Measurements from ENCODE around the gene FBN1. TPM values are rescaled to one million over a fixed set of nuclear protein-coding genes. Genes with fewer than 3 reads are reported as not detected.

FBN1 gene
- total RNA-seq, 1 donor from 2014 or later, result 164 TPM

- Histone ChIP-seq H3K9me3 (no peaks in the 10 kb centered on the region), H3K4me3 (peak overlapping the region; percentile 87 to 88), H3K27ac (peak overlapping the region; percentile 96 to 97), H3K27me3 (no peaks in the 10 kb centered on the region), H3K36me3 (no peaks in the 10 kb centered on the region), H3K4me1 (peaks cover 0 to 24% of the 10 kb centered on the region in 2 donors)
- TF ChIP-seq, protein P1, sequence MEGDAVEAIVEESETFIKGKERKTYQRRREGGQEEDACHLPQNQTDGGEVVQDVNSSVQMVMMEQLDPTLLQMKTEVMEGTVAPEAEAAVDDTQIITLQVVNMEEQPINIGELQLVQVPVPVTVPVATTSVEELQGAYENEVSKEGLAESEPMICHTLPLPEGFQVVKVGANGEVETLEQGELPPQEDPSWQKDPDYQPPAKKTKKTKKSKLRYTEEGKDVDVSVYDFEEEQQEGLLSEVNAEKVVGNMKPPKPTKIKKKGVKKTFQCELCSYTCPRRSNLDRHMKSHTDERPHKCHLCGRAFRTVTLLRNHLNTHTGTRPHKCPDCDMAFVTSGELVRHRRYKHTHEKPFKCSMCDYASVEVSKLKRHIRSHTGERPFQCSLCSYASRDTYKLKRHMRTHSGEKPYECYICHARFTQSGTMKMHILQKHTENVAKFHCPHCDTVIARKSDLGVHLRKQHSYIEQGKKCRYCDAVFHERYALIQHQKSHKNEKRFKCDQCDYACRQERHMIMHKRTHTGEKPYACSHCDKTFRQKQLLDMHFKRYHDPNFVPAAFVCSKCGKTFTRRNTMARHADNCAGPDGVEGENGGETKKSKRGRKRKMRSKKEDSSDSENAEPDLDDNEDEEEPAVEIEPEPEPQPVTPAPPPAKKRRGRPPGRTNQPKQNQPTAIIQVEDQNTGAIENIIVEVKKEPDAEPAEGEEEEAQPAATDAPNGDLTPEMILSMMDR (IDR thresholded peaks at IDR 0.05), result no peak
- intact Hi-C loops (cut with DNase I), result loop anchor here (2.0 to 10.0 kb wide), 4 partner anchors 87 to 289 kb away; no protein-coding TSS in a partner anchor
- DNase-seq (ENCODE audit: low spot score in 2 of 2), result no peak
Observed at GRCh38 chr15:48643776-48644466, 1.6 kb downstream of the FBN1 start.

GRCh38 chr15:48643206-48643605 is 2.3 kb downstream of the FBN1 start:
- H3K4me1 ChIP-seq, result peaks cover 0 to 28% of the 10 kb centered on the region in 2 donors
- peak overlapping the region; percentile 87 to 88 for H3K4me3 ChIP-seq
- intact Hi-C loops (cut with DNase I), result loop anchor here (5.0 to 10.0 kb wide), 3 partner anchors 86 to 288 kb away; no protein-coding TSS in a partner anchor

GRCh38 chr15:48642795-48643194 is 2.7 kb downstream of the FBN1 start:
- no peaks in the 10 kb centered on the region for H3K36me3 ChIP-seq
- TF ChIP-seq, protein P1 (IDR thresholded peaks at IDR 0.05), result no peak
- H3K4me1 ChIP-seq, result peaks cover 0 to 28% of the 10 kb centered on the region in 2 donors
- intact Hi-C loops (cut with DNase I), result loop anchor here (5.0 to 10.0 kb wide), 3 partner anchors 85 to 288 kb away; no protein-coding TSS in a partner anchor
- H3K4me3 ChIP-seq, result peak overlapping the region; percentile 87 to 88
- H3K27ac ChIP-seq, result peak overlapping the region; percentile 96 to 97
- H3K27me3 ChIP-seq, result no peaks in the 10 kb centered on the region
- no peaks in the 10 kb centered on the region for H3K9me3 ChIP-seq
- DNase-seq (ENCODE audit: low spot score in 2 of 2), result no peak

More at GRCh38 chr15:48643206-48643605, 2.3 kb downstream of the FBN1 start:
- TF ChIP-seq, protein P1 (IDR thresholded peaks at IDR 0.05), result no peak
- Histone ChIP-seq H3K36me3 (no peaks in the 10 kb centered on the region), H3K27me3 (no peaks in the 10 kb centered on the region), H3K27ac (peak overlapping the region; percentile 96 to 97), H3K9me3 (no peaks in the 10 kb centered on the region)
- no peak for DNase-seq (ENCODE audit: low spot score in 2 of 2)

DNA sequence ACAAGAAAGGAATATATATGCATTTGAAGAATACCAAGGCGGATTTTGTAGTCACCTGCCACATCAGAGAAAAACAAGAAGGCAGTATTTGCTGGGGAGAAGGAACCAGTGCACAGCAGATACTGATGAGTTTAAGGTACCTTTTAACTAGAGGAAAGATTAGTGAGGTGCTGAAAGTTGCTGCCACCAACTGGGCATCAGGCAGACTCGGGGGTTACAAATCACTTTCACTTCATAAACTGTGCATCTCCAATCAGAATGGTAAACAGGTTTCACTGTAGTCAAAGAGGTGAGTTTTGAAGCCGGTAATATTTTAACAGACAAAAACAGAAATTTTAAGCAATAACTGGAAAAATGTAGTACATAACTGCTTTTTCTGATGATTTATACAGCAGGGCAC is 4.1 kb downstream of the FBN1 start:
- TF ChIP-seq, protein P1 (IDR thresholded peaks at IDR 0.05), result peak in 2 of 3 experiments; percentile 26 to 45
- Histone ChIP-seq H3K36me3 (no peaks in the 10 kb centered on the region), H3K27ac (peak overlapping the region; percentile 96 to 97), H3K4me3 (peak overlapping the region; percentile 41 to 87), H3K9me3 (no peaks in the 10 kb centered on the region), H3K4me1 (peaks cover 0 to 28% of the 10 kb centered on the region in 2 donors), H3K27me3 (no peaks in the 10 kb centered on the region)
- intact Hi-C loops (cut with DNase I), result loop anchor here (5.0 to 10.0 kb wide), 3 partner anchors 84 to 287 kb away; no protein-coding TSS in a partner anchor
- no peak for DNase-seq (ENCODE audit: low spot score in 2 of 2)

DNA sequence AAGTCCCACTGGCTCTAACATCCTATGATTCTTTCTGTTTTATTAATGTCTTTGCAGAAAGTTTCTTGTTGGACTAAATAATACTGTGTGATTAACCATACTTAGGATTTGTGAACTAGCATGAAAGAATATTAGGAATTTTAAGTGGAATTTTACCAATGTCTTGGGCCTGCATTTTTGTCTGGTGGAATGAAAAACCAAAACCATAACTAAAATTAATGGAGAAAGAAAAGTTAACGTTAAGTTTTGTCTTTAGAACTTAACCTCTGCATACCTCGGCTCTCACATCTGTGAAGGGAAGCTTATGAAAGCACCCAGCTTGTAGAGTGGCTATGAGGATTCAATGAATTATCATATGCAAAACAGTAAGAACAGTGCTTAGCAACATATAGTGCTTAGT is 6.5 kb downstream of the FBN1 start:
- TF ChIP-seq, protein P1 (IDR thresholded peaks at IDR 0.05), result no peak
- no peaks in the 10 kb centered on the region for H3K27me3 ChIP-seq
- no peaks in the 10 kb centered on the region for H3K36me3 ChIP-seq
- no peak for DNase-seq (ENCODE audit: low spot score in 2 of 2)
- H3K4me1 ChIP-seq, result peaks cover 0 to 43% of the 10 kb centered on the region in 2 donors
- intact Hi-C loops (cut with DNase I), result no loop called here
- H3K9me3 ChIP-seq, result no peaks in the 10 kb centered on the region
- H3K27ac ChIP-seq, result peak overlapping the region; percentile 17 to 24
- H3K4me3 ChIP-seq, result no peak overlapping the region
